ENCODE results near the gene TMEM52. TPM values are rescaled to one million over a fixed set of nuclear protein-coding genes. Genes with fewer than 3 reads are reported as not detected.
"Not testable (repeated sequence)": the region's sequence is repeated elsewhere in the genome, so short reads cannot be mapped to it uniquely, and the experiment has no call there.

Gene TMEM52
- total and polyA plus RNA-seq, 4 donors: 1.7 to 9.0 (median 5.2) TPM

DNA sequence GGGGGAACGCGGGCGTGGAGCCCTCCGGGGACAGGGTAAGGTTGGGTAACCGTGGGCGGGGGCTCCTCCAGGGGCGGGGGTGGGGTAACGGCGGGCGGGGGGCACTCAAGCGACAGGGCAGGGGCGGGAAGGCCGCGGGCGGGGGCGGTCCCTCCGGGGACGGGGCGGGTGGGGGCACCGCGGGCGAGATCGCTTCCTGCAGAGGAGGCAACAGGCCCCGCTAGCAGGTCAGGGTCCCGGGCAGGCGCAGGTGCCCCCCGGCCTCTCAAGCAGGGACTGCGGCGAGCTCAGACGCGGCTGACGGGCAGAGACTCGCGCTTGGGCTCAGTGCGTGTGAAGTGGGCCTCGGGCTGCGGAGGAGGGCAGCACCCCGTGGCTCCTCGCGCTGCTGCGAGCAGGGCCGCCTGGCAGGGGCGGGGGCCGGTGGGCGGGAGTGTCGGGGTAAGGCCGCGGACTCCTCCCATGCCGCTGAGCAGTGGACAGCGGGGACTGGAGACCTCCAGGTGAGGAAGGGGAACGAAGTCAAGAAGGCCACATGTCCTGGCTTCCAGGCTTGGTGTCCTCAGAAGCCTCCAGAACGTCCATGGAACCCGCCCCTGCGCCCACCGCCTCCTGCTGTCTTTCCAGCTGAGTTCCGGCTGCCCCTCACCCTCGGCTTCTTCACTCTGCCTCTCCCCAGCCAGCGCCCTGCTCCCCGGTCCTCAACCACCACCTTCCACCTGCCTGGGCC, 27.6 kb downstream of the TMEM52 start:
- Histone ChIP-seq H3K36me3 (ENCODE audit: control insufficient read depth, insufficient read depth, low read length) (peaks cover 17% of the 10 kb centered on the region), H3K4me1 (ENCODE audit: control insufficient read depth, insufficient read depth, low read length) (peaks cover 58% of the 10 kb centered on the region), H3K4me3 (ENCODE audit: low read depth, low read length) (peak overlapping the region; percentile 57), H3K27ac (ENCODE audit: low read depth, low read length) (peak overlapping the region; percentile 64), H3K9me3 (ENCODE audit: control insufficient read depth, insufficient read depth, low read length) (no peaks in the 10 kb centered on the region), H3K27me3 (ENCODE audit: control insufficient read depth, insufficient read depth, low read length) (no peaks in the 10 kb centered on the region)
- peak in 2 of 6 donors; percentile 65 to 67 for DNase-seq (ENCODE audit: low read depth in 4 of 6, low spot score in 6 of 6)
- WGBS (ENCODE audit: insufficient coverage): 2% methylated on average over 51 of the region's 59 CpGs

DNA sequence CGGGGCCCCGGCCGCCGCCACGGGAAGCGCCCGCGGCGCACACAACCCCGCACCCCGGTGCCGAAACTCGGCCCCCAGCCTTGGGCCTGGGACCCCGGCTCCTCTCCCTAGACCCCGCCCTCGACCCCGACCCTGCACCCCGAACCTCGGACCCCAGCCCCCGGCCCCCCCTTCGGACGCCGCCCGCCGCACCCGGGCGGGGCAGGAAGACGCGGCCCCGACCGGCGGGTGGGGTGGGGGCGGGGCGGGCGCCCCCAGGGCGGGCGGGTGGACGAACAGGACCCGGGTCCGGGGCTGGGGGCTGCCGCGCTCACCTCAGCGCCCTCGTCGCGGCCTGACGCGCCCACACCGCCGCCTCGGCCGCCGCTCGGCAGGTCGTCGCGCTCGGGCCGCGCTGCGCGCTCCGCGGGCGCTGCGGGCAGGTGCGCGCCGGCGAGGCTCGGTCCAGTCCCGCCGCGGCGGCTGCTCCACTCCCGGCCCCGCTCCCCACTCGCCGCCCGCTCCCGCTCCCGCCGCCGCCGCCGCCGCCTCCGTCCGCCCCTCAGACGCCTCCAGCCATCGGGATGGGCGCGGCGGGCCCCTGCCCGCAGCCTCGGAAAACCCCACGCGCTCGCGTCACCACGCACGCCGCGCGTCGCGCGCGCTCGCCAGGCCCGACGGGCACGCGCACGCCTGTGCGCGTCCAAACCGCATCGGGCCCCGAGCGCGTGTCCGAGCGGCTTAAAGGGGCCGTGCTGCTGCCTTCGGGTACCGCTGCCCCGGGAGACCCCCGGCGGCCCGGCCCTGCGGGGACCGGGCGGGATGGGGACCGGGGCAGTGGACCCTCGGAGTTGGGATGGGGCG, 28.4 kb downstream of the TMEM52 start, which contains the start of gene GNB1:
GNB1 (minus strand) TSS at position 582 of the 843 bp plus-strand sequence. CDS start 65,634 bp downstream, outside the sequence.
- H3K9me3 ChIP-seq (ENCODE audit: control insufficient read depth, insufficient read depth, low read length): no peaks in the 10 kb centered on the region
- WGBS (ENCODE audit: insufficient coverage): under 1% methylated on average over 132 of the region's 137 CpGs
- peak within 1 kb of the TSS; percentile 66 for H3K4me3 ChIP-seq (ENCODE audit: low read depth, low read length)
- peak; percentile 88 to 98 (median 93) for DNase-seq (ENCODE audit: low read depth in 4 of 6, low spot score in 6 of 6)
- H3K4me1 ChIP-seq (ENCODE audit: control insufficient read depth, insufficient read depth, low read length): peaks cover 62% of the 10 kb centered on the region
- peaks cover 17% of the 10 kb centered on the region for H3K36me3 ChIP-seq (ENCODE audit: control insufficient read depth, insufficient read depth, low read length)
- H3K27me3 ChIP-seq (ENCODE audit: control insufficient read depth, insufficient read depth, low read length): no peaks in the 10 kb centered on the region
- H3K27ac ChIP-seq (ENCODE audit: low read depth, low read length): peak within 1 kb of the TSS; percentile 82

- Histone ChIP-seq H3K4me1 (ENCODE audit: control insufficient read depth, insufficient read depth, low read length) (peaks cover 56% of the 10 kb centered on the region), H3K27me3 (ENCODE audit: control insufficient read depth, insufficient read depth, low read length) (no peaks in the 10 kb centered on the region), H3K4me3 (ENCODE audit: low read depth, low read length) (peak overlapping the region; percentile 66), H3K27ac (ENCODE audit: low read depth, low read length) (peak overlapping the region; percentile 82), H3K36me3 (ENCODE audit: control insufficient read depth, insufficient read depth, low read length) (peaks cover 17% of the 10 kb centered on the region), H3K9me3 (ENCODE audit: control insufficient read depth, insufficient read depth, low read length) (no peaks in the 10 kb centered on the region)
- WGBS (ENCODE audit: insufficient coverage): under 1% methylated on average over 88 of the region's 88 CpGs
- peak in 3 of 6 donors; percentile 42 to 69 (median 68) for DNase-seq (ENCODE audit: low read depth in 4 of 6, low spot score in 6 of 6)
Observed at GRCh38 chr1:1889847-1890505, 29.1 kb downstream of the TMEM52 start.

GRCh38 chr1:1889090-1889750, 29.9 kb downstream of the TMEM52 start:
- Histone ChIP-seq H3K9me3 (ENCODE audit: control insufficient read depth, insufficient read depth, low read length) (no peaks in the 10 kb centered on the region), H3K4me1 (ENCODE audit: control insufficient read depth, insufficient read depth, low read length) (peaks cover 49% of the 10 kb centered on the region), H3K27me3 (ENCODE audit: control insufficient read depth, insufficient read depth, low read length) (no peaks in the 10 kb centered on the region), H3K36me3 (ENCODE audit: control insufficient read depth, insufficient read depth, low read length) (peaks cover 20% of the 10 kb centered on the region), H3K4me3 (ENCODE audit: low read depth, low read length) (peak overlapping the region; percentile 66), H3K27ac (ENCODE audit: low read depth, low read length) (peak overlapping the region; percentile 82)
- DNase-seq (ENCODE audit: low read depth in 4 of 6, low spot score in 6 of 6): no peak
- 0% methylated on average over 3 of the region's 9 CpGs for WGBS (ENCODE audit: insufficient coverage)

DNA sequence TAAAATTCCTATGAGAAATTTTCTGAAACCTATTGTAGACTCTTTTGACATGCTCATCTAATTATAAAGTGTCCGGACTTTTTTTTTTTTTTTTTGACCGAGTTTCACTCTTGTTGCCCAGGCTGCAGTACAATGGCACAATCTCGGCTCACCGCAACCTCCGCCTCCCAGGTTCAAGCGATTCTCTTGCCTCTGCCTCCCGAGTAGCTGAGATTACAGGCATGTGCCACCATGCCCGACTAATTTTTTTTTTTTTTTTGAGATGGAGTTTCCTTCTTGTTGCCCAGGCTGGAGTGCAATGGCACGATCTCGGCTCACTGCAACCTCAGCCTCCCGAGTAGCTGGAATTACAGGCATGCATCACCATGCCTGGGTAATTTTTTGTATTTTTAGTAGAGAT, 35.2 kb downstream of the TMEM52 start:
- H3K9me3 ChIP-seq (ENCODE audit: control insufficient read depth, insufficient read depth, low read length); H3K27ac ChIP-seq (ENCODE audit: low read depth, low read length); H3K36me3 ChIP-seq (ENCODE audit: control insufficient read depth, insufficient read depth, low read length); H3K4me3 ChIP-seq (ENCODE audit: low read depth, low read length); H3K27me3 ChIP-seq (ENCODE audit: control insufficient read depth, insufficient read depth, low read length); DNase-seq (ENCODE audit: low read depth in 4 of 6, low spot score in 6 of 6): not testable (repeated sequence)
- peaks cover 31% of the 10 kb centered on the region for H3K4me1 ChIP-seq (ENCODE audit: control insufficient read depth, insufficient read depth, low read length)
- 70% methylated on average over 3 of the region's 11 CpGs for WGBS (ENCODE audit: insufficient coverage)

DNA sequence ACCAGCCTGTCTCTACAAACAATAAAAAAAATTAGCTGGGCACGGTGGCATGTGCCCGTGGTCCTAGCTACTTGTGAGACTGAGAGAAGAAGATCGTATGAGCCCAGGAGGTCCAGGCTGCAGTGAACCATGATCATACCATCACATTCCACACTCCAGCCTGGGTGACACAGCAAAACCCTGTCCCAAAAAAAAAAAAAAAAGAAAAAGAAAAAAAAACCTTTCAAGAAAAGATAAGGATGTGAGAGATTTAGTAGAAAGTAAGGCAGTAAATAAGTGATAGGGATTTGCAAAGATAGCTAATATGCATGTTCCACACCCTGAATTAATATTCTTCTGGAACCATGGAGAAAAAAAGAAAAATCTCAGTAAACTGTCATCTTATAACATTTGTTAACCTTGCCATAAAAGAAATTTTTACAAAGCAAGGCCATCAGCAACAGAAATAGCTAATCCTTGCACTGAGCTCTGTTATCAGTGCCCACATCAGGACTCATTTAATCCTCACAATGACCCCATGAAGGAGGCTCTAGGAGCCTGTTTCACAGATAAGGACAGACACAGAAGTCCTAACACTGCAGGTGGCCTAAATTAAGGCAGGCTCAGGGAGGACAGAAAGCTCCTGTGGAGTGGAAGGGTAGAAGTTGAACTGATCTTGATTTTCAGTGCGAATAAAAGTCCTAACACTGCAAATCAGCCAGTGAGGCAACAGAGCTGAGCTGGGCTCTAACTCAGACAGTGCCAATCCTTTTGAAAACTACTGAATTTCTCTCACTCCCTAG, 35.8 kb downstream of the TMEM52 start:
- H3K4me1 ChIP-seq (ENCODE audit: control insufficient read depth, insufficient read depth, low read length): peaks cover 26% of the 10 kb centered on the region
- H3K4me3 ChIP-seq (ENCODE audit: low read depth, low read length): no peak overlapping the region
- no CpG with 5 or more reads among the region's 4 CpGs for WGBS (ENCODE audit: insufficient coverage)
- H3K27me3 ChIP-seq (ENCODE audit: control insufficient read depth, insufficient read depth, low read length): no peaks in the 10 kb centered on the region
- no peaks in the 10 kb centered on the region for H3K9me3 ChIP-seq (ENCODE audit: control insufficient read depth, insufficient read depth, low read length)
- H3K27ac ChIP-seq (ENCODE audit: low read depth, low read length): no peak overlapping the region
- no peak for DNase-seq (ENCODE audit: low read depth in 4 of 6, low spot score in 6 of 6)
- H3K36me3 ChIP-seq (ENCODE audit: control insufficient read depth, insufficient read depth, low read length): peaks cover 11% of the 10 kb centered on the region

DNA sequence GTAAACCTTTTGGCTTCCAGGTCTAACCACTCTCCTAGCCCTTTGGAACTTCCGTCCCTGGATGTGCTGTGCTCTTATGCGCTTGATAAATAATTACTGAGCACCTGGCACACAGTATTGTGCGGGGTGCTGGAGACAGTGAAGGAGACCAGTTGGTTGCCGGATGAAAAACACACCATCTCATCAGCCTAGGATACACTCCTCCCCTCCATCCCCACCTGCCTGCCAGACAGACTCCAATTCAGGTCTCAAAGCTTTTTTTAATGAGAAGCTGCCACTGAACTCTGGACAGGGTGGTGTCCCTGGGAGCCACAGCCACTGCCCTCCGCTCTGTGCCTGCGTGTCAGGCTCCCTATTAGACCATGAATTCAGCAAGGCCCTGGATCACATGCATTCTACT, 37.4 kb downstream of the TMEM52 start:
- Histone ChIP-seq H3K4me1 (ENCODE audit: control insufficient read depth, insufficient read depth, low read length) (peaks cover 19% of the 10 kb centered on the region), H3K27ac (ENCODE audit: low read depth, low read length) (no peak overlapping the region), H3K27me3 (ENCODE audit: control insufficient read depth, insufficient read depth, low read length) (no peaks in the 10 kb centered on the region), H3K9me3 (ENCODE audit: control insufficient read depth, insufficient read depth, low read length) (no peaks in the 10 kb centered on the region), H3K36me3 (ENCODE audit: control insufficient read depth, insufficient read depth, low read length) (peaks cover 11% of the 10 kb centered on the region), H3K4me3 (ENCODE audit: low read depth, low read length) (no peak overlapping the region)
- 75% methylated on average over 5 of the region's 6 CpGs for WGBS (ENCODE audit: insufficient coverage)
- DNase-seq (ENCODE audit: low read depth in 4 of 6, low spot score in 6 of 6): no peak

- no peaks in the 10 kb centered on the region for H3K9me3 ChIP-seq (ENCODE audit: control insufficient read depth, insufficient read depth, low read length)
- DNase-seq (ENCODE audit: low read depth in 4 of 6, low spot score in 6 of 6): no peak
- peaks cover 15% of the 10 kb centered on the region for H3K4me1 ChIP-seq (ENCODE audit: control insufficient read depth, insufficient read depth, low read length)
- peaks cover 16% of the 10 kb centered on the region for H3K36me3 ChIP-seq (ENCODE audit: control insufficient read depth, insufficient read depth, low read length)
- 75% methylated on average over 11 of the region's 13 CpGs for WGBS (ENCODE audit: insufficient coverage)
- no peaks in the 10 kb centered on the region for H3K27me3 ChIP-seq (ENCODE audit: control insufficient read depth, insufficient read depth, low read length)
- no peak overlapping the region for H3K27ac ChIP-seq (ENCODE audit: low read depth, low read length)
- H3K4me3 ChIP-seq (ENCODE audit: low read depth, low read length): no peak overlapping the region
Observed at GRCh38 chr1:1880617-1881312, 38.3 kb downstream of the TMEM52 start.
